ENCODE measurements around the gene ARHGAP9.

Gene ARHGAP9

GRCh38 chr12:57471661-57472060 lies 8.0 kb downstream of the ARHGAP9 start:
- DNase-seq: no peak

- no peak for DNase-seq
These were observed 8.6 kb downstream of the ARHGAP9 start for GRCh38 chr12:57470970-57471656.

GRCh38 chr12:57470286-57470969 lies 9.2 kb downstream of the ARHGAP9 start:
- DNase-seq: no peak

DNA sequence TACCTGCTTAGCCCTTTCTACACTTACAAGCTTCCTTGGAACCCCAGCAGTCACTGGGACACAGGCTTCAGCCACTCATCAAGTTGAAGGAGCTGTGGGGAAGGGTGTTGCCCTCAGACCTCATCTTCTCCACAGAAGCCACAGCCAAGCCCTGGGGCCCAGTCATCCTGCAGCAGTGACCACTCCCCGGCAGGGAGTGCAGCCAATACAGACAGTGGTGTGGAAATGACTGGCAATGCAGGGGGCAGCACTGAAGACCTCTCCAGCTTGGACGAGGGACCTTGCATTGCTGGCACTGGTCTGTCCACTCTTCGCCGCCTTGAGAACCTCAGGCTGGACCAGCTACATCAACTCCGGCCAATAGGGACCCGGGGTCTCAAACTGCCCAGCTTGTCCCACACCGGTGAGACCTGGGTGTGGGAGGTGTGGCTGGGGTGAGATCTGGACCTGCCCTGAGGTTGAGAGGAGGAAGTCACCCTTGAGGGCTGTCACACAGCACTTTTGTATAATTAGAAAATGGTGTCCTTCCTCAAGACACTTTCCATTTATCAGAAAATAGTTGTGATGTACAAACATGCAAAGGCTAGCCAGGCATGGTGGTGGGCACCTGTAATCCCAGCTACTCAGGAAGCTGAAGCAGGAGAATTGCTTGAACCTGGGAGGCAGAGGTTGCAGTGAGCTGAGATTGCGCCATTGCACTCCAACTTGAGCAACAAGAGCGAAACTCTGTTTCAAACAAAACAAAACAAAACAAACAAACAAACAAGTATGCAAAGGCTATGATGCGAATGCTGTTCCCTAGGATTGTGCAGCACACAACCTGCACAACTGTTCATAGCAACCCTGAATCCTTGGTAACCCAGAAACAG lies 10.1 kb downstream of the ARHGAP9 start:
- DNase-seq: no peak

DNA sequence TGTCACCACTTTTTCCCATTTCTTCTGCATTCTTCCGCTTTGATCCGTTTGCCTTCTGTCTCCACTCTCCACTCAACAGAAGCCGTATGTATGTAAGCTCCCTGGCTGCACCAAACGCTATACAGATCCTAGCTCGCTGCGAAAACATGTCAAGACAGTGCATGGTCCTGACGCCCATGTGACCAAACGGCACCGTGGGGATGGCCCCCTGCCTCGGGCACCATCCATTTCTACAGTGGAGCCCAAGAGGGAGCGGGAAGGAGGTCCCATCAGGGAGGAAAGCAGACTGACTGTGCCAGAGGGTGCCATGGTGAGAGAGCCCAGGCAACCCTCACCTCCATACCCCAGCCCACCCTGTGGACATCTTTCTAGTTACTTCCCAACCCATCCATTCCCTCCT lies 11.8 kb downstream of the ARHGAP9 start:
- DNase-seq: no peak

- DNase-seq: no peak
These were observed 12.3 kb downstream of the ARHGAP9 start for GRCh38 chr12:57467212-57467874.

- no peak for DNase-seq
These were observed 13.7 kb downstream of the ARHGAP9 start for GRCh38 chr12:57465747-57466505.

DNA sequence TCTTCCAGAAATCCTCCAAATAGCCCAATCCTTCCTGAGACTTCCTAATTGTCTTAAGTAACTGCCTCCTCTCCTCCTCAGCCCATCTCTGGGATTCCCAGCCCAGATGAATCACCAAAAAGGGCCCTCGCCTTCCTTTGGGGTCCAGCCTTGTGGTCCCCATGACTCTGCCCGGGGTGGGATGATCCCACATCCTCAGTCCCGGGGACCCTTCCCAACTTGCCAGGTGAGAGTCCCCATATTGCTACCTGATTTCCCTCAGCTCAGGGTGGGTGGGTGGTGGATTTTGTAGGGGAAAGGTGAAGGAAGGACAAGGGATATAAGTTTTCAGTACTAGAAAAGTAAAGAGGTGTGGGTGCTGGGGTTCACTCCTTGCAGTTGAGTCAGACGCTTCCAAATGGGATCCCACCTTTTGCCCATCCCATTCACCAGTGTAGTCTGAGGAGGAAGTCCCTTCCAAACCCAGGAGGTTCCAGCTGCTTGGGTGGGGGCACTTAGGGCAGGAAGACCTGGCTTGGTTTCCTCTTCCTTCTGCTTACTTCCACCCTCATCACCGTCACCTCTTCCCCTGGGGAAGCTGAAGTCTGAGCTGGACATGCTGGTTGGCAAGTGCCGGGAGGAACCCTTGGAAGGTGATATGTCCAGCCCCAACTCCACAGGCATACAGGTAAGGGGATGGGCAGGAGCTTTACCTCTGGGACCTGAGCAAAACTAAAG lies 14.5 kb downstream of the ARHGAP9 start:
- no peak for DNase-seq

GRCh38 chr12:57464569-57464968 lies 15.1 kb downstream of the ARHGAP9 start:
- no peak for DNase-seq

DNA sequence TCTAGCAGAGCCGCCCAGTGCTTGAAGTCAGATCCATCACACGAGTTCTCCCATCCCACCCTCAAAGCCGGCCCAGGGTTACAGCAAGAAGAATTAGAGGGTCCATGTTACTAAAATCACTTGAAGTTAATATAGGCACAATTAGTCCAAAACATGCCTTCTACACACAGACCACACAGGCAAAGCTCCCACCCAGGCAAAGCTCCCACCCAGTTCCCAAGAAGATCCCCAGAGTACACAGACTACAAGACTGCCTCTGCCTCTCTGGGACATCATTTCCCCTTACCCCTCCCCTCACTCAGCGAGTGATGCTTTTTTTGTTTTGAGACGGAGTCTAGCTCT lies 16.8 kb downstream of the ARHGAP9 start:
- no peak for DNase-seq

DNA sequence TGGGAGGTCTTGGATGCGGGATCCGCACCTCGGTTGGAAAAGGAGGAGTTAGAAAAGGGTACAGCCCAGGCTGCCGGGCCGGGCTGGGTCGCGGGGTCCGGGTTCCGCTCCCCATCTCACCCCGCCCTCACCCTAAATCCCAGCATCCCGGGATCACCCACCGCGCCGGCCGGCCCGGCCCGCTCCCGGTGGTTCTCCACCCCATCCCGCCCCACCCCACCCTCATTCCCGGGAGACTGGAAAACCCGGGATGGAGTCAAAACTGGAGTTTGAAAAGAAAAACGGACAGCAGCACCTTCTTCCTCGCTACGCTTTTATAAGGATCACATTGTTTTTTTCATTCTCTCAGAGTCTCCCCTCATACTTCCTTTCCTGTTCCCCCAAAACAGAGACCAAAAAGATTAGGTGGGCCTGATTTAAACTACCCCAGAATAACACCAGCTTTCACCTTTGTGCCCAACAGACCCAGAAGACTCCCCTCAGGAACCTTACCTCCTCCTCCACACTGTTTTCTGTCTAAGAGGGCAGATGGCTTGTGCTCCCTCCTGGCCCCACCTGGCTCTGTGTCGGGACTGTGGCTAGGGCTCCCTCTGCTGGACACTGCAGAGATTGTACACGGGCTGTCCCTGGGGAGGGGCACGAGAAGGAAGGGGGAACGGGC lies 17.3 kb downstream of the ARHGAP9 start:
- peak; percentile 87 for DNase-seq

DNA sequence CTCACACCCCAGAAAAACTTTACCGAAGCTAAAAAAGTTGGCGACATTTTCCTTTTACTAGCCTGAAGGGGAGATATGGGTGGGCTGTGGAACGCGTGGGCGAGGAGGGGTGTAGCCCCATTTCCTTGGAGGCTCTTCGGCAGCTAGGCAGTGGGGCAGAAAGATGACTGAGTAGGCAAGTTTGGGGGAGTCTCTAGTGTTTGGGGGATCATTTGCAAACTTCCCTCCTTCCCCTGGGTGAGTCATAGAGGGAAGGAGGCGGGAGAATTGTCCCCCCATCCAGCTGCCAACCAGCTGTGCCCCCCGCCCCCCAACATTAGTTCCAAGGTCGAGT lies 17.8 kb downstream of the ARHGAP9 start:
- no peak for DNase-seq

GRCh38 chr12:57461276-57461916 lies 18.3 kb downstream of the ARHGAP9 start:
- DNase-seq: peak in 1 of 2 experiments; percentile 4

GRCh38 chr12:57460841-57461275 lies 18.8 kb downstream of the ARHGAP9 start:
- no peak for DNase-seq

GRCh38 chr12:57460468-57460784 lies 19.2 kb downstream of the ARHGAP9 start:
- no peak for DNase-seq

GRCh38 chr12:57459750-57460467 lies 19.8 kb downstream of the ARHGAP9 start, which contains the start of gene GLI1:
TSS of gene GLI1 (plus strand) at chr12:57459785. CDS start at chr12:57463692, 3,907 bp downstream.
- no peak for DNase-seq

DNA sequence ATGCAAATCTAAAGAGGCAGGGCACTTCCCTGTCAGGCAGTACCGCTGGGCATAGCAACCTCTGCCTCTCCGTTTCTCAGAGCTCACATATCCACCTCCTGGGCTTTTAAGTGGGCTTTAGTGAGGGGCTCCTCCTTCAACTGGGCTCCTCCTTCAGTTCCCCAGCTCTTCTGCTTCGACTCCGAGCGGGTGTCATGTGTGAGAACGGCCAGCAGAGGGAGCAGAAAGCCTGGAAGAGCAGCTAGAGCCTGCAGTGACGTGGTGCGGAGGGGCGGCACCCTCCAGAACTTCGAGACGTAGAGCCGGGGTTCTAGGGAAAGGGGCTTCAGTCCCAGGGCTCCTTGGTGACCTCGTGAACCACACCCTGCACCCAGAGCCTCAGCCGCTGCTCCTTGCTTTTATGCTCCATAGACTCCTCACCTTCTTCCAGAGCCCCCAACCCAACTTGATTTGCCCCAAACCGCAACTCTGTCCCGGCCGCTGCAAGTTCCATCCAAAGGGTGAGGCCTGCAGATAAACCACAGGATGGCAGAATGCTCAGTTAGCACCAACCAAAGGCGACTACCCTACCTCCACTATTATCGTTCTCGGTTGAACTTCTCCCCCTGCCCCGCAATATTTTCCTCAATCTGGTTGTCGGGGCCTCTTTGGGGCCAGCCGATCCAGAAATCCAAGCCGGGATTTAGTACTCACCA lies 20.5 kb downstream of the ARHGAP9 start:
- DNase-seq: peak; percentile 88 to 90

- DNase-seq: no peak
These were observed 21.0 kb downstream of the ARHGAP9 start for GRCh38 chr12:57458665-57459054.

GRCh38 chr12:57456737-57457490 lies 22.8 kb downstream of the ARHGAP9 start:
- no peak for DNase-seq
